Measurements from ENCODE around the gene RSBN1. TPM values are rescaled to one million over a fixed set of nuclear protein-coding genes. Genes with fewer than 3 reads are reported as not detected.

Gene RSBN1
- total and polyA plus RNA-seq, 2 experiments from 2014 or later, result 15.4 to 17.4 TPM

DNA sequence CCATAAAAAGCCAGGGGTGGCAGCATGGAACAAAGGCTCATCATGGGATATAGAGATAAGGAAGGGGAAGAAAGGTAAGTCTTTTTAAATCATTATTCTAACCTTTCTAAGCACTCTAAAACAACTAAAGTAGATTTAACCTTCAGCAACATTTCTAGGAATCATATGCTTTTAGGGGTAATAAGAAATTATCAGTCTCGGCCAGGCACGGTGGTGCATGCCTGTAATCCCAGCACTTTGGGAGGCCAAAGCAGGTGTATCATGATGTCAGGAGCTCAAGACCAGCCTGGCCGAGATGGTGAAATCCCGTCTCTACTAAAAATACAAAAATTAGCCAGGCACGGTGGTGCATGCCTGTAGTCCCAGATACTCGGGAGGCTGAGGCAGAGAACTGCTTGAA is 32.7 kb downstream of the RSBN1 start:
- Histone ChIP-seq H3K4me2 (no peak overlapping the region), H3K36me3 (ENCODE audit: insufficient read depth) (0 out of 2 replicates have a peak, but pooled peaks cover 8% of the 10 kb centered on the region), H3K79me2 (replicated peaks; ENCODE audit: insufficient read depth) (peaks cover 57% of the 10 kb centered on the region), H3K9me2 (ENCODE audit: insufficient read depth) (no peaks in the 10 kb centered on the region), H3F3A (replicated peaks; ENCODE audit: low read depth) (no peaks in the 10 kb centered on the region), H2AFZ (no peak overlapping the region), H3K27me3 (ENCODE audit: insufficient read depth) (no peaks in the 10 kb centered on the region), H3K4me1 (ENCODE audit: insufficient read depth) (peaks cover 18% of the 10 kb centered on the region), H3K27ac (ENCODE audit: low read depth) (no peak overlapping the region), H3K4me3 (no peak overlapping the region), H4K20me1 (replicated peaks; ENCODE audit: insufficient read depth) (no peaks in the 10 kb centered on the region)
- no peaks in the 10 kb centered on the region for H3K27me3 Mint-ChIP-seq (ENCODE audit: insufficient read depth, low read depth, poor library complexity)
- H3K36me3 Mint-ChIP-seq (ENCODE audit: low read depth), result peaks cover 15% of the 10 kb centered on the region
- no peak for ATAC-seq
- no peak for TF ChIP-seq STAT1 (IDR thresholded peaks at IDR 0.05; ENCODE audit: unreplicated experiment)
- TF ChIP-seq, protein P1, sequence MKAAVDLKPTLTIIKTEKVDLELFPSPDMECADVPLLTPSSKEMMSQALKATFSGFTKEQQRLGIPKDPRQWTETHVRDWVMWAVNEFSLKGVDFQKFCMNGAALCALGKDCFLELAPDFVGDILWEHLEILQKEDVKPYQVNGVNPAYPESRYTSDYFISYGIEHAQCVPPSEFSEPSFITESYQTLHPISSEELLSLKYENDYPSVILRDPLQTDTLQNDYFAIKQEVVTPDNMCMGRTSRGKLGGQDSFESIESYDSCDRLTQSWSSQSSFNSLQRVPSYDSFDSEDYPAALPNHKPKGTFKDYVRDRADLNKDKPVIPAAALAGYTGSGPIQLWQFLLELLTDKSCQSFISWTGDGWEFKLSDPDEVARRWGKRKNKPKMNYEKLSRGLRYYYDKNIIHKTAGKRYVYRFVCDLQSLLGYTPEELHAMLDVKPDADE (IDR thresholded peaks at IDR 0.05), result no peak
- no peak for TF ChIP-seq EZH2 (IDR thresholded peaks at IDR 0.05; ENCODE audit: low read depth, unreplicated experiment)
- TF ChIP-seq POLR2AphosphoS5 (IDR thresholded peaks at IDR 0.05; ENCODE audit: low read depth), result no peak
- TF ChIP-seq, protein P2, sequence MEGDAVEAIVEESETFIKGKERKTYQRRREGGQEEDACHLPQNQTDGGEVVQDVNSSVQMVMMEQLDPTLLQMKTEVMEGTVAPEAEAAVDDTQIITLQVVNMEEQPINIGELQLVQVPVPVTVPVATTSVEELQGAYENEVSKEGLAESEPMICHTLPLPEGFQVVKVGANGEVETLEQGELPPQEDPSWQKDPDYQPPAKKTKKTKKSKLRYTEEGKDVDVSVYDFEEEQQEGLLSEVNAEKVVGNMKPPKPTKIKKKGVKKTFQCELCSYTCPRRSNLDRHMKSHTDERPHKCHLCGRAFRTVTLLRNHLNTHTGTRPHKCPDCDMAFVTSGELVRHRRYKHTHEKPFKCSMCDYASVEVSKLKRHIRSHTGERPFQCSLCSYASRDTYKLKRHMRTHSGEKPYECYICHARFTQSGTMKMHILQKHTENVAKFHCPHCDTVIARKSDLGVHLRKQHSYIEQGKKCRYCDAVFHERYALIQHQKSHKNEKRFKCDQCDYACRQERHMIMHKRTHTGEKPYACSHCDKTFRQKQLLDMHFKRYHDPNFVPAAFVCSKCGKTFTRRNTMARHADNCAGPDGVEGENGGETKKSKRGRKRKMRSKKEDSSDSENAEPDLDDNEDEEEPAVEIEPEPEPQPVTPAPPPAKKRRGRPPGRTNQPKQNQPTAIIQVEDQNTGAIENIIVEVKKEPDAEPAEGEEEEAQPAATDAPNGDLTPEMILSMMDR (conservative IDR thresholded peaks at IDR 0.05; ENCODE audit: low read depth in 2 of 2), result no peak
- TF ChIP-seq ZNF331 (CRISPR knock-in tag; IDR thresholded peaks at IDR 0.05; ENCODE audit: low read depth), result no peak
- TF ChIP-seq, protein P3, sequence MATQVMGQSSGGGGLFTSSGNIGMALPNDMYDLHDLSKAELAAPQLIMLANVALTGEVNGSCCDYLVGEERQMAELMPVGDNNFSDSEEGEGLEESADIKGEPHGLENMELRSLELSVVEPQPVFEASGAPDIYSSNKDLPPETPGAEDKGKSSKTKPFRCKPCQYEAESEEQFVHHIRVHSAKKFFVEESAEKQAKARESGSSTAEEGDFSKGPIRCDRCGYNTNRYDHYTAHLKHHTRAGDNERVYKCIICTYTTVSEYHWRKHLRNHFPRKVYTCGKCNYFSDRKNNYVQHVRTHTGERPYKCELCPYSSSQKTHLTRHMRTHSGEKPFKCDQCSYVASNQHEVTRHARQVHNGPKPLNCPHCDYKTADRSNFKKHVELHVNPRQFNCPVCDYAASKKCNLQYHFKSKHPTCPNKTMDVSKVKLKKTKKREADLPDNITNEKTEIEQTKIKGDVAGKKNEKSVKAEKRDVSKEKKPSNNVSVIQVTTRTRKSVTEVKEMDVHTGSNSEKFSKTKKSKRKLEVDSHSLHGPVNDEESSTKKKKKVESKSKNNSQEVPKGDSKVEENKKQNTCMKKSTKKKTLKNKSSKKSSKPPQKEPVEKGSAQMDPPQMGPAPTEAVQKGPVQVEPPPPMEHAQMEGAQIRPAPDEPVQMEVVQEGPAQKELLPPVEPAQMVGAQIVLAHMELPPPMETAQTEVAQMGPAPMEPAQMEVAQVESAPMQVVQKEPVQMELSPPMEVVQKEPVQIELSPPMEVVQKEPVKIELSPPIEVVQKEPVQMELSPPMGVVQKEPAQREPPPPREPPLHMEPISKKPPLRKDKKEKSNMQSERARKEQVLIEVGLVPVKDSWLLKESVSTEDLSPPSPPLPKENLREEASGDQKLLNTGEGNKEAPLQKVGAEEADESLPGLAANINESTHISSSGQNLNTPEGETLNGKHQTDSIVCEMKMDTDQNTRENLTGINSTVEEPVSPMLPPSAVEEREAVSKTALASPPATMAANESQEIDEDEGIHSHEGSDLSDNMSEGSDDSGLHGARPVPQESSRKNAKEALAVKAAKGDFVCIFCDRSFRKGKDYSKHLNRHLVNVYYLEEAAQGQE (IDR thresholded peaks at IDR 0.05; ENCODE audit: unreplicated experiment), result no peak
- TF ChIP-seq, protein P4, sequence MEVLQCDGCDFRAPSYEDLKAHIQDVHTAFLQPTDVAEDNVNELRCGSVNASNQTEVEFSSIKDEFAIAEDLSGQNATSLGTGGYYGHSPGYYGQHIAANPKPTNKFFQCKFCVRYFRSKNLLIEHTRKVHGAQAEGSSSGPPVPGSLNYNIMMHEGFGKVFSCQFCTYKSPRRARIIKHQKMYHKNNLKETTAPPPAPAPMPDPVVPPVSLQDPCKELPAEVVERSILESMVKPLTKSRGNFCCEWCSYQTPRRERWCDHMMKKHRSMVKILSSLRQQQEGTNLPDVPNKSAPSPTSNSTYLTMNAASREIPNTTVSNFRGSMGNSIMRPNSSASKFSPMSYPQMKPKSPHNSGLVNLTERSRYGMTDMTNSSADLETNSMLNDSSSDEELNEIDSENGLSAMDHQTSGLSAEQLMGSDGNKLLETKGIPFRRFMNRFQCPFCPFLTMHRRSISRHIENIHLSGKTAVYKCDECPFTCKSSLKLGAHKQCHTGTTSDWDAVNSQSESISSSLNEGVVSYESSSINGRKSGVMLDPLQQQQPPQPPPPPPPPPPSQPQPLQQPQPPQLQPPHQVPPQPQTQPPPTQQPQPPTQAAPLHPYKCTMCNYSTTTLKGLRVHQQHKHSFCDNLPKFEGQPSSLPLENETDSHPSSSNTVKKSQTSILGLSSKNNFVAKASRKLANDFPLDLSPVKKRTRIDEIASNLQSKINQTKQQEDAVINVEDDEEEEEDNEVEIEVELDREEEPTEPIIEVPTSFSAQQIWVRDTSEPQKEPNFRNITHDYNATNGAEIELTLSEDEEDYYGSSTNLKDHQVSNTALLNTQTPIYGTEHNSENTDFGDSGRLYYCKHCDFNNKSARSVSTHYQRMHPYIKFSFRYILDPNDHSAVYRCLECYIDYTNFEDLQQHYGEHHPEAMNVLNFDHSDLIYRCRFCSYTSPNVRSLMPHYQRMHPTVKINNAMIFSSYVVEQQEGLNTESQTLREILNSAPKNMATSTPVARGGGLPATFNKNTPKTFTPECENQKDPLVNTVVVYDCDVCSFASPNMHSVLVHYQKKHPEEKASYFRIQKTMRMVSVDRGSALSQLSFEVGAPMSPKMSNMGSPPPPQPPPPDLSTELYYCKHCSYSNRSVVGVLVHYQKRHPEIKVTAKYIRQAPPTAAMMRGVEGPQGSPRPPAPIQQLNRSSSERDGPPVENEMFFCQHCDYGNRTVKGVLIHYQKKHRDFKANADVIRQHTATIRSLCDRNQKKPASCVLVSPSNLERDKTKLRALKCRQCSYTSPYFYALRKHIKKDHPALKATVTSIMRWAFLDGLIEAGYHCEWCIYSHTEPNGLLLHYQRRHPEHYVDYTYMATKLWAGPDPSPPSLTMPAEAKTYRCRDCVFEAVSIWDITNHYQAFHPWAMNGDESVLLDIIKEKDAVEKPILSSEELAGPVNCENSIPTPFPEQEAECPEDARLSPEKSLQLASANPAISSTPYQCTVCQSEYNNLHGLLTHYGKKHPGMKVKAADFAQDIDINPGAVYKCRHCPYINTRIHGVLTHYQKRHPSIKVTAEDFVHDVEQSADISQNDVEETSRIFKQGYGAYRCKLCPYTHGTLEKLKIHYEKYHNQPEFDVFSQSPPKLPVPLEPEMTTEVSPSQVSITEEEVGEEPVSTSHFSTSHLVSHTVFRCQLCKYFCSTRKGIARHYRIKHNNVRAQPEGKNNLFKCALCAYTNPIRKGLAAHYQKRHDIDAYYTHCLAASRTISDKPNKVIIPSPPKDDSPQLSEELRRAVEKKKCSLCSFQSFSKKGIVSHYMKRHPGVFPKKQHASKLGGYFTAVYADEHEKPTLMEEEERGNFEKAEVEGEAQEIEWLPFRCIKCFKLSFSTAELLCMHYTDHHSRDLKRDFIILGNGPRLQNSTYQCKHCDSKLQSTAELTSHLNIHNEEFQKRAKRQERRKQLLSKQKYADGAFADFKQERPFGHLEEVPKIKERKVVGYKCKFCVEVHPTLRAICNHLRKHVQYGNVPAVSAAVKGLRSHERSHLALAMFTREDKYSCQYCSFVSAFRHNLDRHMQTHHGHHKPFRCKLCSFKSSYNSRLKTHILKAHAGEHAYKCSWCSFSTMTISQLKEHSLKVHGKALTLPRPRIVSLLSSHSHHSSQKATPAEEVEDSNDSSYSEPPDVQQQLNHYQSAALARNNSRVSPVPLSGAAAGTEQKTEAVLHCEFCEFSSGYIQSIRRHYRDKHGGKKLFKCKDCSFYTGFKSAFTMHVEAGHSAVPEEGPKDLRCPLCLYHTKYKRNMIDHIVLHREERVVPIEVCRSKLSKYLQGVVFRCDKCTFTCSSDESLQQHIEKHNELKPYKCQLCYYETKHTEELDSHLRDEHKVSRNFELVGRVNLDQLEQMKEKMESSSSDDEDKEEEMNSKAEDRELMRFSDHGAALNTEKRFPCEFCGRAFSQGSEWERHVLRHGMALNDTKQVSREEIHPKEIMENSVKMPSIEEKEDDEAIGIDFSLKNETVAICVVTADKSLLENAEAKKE (CRISPR knock-in tag; IDR thresholded peaks at IDR 0.05), result no peak
- peaks cover 6% of the 10 kb centered on the region; the same call in 2 of the 3 replicates for H3K4me1 Mint-ChIP-seq
- no peak overlapping the region for H3K4me3 Mint-ChIP-seq
- no peak overlapping the region for H3K27ac Mint-ChIP-seq
- no peak for DNase-seq (ENCODE audit: low spot score)
- no peaks in the 10 kb centered on the region for H3K9me3 Mint-ChIP-seq
